ENCODE results near the gene CLCN4.

DNA sequence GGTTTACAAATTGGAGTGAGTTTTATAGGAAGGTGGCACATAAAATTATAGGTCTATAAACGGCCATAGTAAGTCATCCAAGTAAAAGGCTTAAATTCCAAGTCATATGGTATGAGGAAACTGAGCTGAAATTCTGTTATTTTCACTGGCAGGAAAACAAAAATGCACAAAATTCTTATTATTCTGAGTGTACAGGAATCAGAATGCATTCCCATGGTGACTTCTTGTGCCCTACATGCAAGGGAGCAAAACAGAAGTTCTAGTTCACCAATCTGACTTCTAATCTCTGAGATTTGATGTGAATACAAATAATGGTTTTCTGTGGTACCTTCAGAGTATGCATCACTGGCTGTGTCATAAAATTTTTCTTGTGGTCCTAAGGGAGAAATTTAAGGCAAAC lies 102.9 kb downstream of the CLCN4 start:
- TF ChIP-seq, protein P1, sequence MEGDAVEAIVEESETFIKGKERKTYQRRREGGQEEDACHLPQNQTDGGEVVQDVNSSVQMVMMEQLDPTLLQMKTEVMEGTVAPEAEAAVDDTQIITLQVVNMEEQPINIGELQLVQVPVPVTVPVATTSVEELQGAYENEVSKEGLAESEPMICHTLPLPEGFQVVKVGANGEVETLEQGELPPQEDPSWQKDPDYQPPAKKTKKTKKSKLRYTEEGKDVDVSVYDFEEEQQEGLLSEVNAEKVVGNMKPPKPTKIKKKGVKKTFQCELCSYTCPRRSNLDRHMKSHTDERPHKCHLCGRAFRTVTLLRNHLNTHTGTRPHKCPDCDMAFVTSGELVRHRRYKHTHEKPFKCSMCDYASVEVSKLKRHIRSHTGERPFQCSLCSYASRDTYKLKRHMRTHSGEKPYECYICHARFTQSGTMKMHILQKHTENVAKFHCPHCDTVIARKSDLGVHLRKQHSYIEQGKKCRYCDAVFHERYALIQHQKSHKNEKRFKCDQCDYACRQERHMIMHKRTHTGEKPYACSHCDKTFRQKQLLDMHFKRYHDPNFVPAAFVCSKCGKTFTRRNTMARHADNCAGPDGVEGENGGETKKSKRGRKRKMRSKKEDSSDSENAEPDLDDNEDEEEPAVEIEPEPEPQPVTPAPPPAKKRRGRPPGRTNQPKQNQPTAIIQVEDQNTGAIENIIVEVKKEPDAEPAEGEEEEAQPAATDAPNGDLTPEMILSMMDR (IDR thresholded peaks at IDR 0.05): no peak
- no peak for TF ChIP-seq POLR2A (IDR thresholded peaks at IDR 0.05)
